ENCODE measurements around the gene GABBR2.

DNA sequence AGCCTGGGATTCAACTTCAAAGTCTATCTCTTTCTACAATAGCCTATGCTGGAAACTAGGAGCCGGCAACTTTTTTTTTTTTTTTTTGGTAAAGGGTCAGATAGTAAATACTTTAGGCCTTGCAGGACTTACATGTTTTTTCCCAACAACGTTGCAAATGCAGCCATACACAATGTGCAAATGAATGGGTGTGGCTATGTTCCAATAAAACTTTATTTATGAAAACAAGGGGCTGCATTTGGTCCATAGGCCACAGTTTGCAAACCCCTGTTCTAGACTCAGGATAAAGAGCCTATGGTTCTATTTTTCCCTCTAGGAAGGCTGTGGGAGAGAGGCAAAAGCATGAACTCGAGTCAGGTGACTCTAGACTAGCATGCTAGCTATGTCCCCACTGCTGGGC, 189.1 kb downstream of the GABBR2 start:
- TF ChIP-seq, protein P1, sequence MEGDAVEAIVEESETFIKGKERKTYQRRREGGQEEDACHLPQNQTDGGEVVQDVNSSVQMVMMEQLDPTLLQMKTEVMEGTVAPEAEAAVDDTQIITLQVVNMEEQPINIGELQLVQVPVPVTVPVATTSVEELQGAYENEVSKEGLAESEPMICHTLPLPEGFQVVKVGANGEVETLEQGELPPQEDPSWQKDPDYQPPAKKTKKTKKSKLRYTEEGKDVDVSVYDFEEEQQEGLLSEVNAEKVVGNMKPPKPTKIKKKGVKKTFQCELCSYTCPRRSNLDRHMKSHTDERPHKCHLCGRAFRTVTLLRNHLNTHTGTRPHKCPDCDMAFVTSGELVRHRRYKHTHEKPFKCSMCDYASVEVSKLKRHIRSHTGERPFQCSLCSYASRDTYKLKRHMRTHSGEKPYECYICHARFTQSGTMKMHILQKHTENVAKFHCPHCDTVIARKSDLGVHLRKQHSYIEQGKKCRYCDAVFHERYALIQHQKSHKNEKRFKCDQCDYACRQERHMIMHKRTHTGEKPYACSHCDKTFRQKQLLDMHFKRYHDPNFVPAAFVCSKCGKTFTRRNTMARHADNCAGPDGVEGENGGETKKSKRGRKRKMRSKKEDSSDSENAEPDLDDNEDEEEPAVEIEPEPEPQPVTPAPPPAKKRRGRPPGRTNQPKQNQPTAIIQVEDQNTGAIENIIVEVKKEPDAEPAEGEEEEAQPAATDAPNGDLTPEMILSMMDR (IDR thresholded peaks at IDR 0.05; ENCODE audit: low read depth, low read length), result no peak
- TF ChIP-seq EZH2phosphoT487 (IDR thresholded peaks at IDR 0.05; ENCODE audit: low read depth), result no peak

Measured in OCI-LY3 (cell line).